Daoy (cell line): ENCODE data around the gene CCDC63. TPM values are rescaled to one million over a fixed set of nuclear protein-coding genes. Genes with fewer than 3 reads are reported as not detected.

Experiments used
- DNase-seq: peaks from one replicate; pipeline ENCODE4 v3.0.0-alpha.2; 2015; ENCODE audit warnings: low read depth
- total RNA-seq: library from RNA; depleted of rRNA; stranded (reverse); fragments of >200 nt; shearing (Covaris generic); gene quantifications from 2 replicates; pipeline ENCODE4 v1.2.3, GENCODE V29; 2014; rRNA removed

Gene CCDC63
- not detected in 2 replicates for total RNA-seq

DNA sequence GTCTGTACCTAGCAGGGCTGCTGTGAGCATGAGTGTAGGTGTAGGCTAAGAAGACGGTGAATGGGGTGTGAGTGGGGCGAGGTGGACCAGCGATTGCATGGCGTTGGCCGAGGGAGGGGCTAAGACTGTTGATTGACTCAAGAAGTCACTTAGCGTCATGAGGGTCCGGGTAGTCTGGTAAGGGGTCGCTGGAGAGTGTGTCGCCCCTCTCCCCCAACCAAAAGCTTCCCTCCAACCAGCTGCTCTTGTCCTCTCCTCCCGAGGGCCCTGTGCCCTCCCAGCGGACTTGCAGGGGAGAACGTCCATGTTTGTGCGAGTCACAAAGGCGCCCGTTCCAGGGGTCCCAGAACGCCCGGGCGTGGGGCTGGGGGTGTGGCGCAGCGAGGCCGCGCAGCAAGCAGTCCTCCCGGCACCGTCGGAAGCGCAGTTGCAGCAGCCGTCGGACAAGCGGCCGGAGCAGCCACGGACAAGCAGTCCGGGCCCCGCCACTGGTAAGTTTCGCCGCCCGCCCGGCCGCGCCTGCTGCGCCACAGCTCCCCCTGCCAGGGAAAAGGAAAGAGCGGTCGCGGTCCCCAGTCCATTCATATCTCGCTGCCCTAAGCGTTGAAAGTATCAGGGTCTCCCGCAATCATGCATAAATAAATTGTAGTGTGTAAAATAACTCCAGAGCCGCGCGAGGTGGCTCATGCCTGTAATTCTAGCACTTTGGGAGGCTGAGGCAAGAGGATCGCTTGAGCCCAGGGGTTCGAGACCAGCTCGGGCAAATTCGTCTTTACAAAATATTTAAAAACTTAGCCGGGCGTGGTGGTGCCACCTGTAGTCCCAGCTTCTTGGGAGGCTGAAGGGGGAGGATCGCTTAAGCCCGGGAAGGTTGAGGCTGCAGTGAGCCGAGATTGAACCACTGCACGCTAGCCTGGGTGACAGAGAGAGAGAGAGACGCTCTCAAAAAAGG is at the start of gene CCDC63:
Gene CCDC63 (plus strand): TSS at position 373 of the 952 bp plus-strand sequence. CDS start 5,968 bp downstream, outside the sequence.
- DNase-seq, result peak; percentile 59

DNA sequence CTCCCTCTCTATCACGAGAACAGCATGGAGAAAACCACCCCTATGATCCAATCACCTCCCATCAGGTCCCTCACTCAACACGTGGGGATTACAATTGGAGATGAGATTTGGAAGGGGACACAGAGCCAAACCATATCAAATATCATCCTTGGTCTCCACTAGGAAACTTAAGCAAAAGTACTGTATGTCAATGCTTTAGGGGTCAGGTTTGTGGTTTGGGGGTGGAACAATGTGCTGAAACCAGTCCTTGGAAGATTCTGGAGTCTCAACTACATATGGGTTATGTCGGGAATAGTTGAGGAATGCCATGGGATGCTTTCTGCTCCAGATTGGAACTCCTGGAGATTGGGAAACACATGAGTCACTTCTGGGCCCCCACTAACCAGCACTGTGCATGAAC is 48.3 kb upstream of the CCDC63 start:
- no peak for DNase-seq

DNA sequence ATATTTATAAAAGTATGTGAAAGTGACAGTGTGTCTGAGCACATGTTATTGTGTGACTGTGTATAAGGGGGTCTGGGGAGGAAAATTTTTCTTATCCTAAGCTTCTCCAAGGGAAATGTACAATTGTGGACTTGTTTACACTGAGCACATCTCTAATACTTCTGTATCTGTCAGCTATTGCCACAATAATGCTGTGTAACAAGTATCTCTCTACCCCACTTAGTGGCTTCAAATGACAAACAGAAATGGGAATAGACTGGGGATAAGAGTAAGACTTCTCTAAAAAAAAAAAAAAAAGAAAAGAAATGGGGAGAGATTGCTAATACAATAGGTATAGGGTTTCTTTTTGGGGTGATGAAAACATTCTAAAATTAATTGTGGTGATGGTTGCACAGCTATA is 44.3 kb upstream of the CCDC63 start:
- DNase-seq, result no peak

DNA sequence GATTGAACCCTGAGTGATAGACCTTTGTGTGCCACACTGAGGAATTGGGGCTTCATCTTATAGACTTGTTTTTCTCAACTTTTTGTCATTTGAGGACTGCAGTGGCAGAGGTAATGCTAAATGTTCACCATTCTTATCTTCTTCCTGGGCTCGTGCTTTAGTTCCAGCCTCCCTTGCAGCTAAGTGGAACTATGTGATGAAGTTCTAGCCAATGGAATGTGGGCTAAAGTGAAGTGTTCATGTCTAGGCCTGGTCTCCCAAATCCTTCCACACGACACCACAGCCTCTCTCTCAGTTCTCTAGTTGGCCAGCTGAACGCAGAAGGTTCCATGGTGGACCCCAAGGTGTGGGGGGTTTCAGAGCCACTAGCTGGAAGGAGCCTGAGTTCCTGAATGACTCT is 42.4 kb upstream of the CCDC63 start:
- DNase-seq, result no peak

DNA sequence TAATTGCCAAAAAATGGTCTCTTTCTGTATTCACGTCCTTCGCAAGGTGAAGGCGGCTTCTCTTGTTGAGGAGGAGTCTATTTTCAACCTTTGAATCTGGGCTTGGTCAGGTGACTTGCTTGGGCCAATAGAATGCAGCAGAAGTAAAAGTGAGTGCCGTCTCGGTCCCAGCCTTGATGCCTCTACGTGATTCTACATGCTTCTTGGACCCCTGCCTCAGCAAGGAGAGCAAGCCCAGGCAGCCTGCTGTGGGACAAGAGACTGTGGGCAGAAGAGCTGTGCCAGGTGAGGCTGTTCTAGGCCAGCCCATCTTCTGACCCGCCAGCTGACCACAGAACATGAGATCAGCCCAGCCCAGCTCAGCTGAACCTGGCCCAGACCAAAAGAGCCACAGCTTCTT is 39.1 kb upstream of the CCDC63 start:
- DNase-seq, result no peak

DNA sequence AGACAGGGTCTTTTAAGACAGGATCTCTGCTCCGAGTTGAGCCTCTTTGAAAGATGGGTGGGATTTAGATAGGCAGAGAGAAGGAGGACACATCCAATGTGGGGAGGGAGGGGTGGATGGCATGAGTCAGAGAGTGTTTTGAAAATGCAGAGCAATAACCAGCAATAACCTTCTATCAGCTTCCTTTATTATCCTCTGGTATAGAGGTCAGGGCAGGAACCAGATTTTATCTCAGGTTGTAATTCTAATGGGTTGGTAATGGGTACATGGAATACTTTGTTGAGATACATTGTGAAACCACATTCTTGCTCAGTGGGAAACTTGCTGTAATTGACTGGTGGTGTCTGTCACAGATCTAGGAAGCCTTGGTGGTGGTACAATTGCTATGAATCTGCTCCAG is 37.6 kb upstream of the CCDC63 start:
- DNase-seq, result no peak

DNA sequence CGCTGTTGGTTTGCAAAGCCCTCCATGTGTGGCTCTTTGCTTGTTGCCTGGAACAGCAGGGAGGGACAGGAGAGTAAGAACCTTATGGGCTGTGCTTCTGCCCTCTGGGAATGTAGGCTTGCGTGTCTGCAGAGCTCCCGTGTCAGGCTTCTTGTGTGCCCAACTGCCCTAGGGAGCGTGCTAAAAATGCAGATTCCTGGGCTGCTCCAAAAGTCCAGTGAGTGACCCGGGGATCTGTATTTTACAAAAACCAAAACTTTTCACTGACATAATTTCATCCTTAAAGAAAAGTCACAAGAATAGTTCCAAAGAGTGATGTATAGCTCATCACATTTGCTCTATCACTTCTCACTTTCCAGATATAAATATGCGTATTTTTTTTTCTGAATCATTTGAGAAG is 34.8 kb upstream of the CCDC63 start:
- DNase-seq, result no peak

DNA sequence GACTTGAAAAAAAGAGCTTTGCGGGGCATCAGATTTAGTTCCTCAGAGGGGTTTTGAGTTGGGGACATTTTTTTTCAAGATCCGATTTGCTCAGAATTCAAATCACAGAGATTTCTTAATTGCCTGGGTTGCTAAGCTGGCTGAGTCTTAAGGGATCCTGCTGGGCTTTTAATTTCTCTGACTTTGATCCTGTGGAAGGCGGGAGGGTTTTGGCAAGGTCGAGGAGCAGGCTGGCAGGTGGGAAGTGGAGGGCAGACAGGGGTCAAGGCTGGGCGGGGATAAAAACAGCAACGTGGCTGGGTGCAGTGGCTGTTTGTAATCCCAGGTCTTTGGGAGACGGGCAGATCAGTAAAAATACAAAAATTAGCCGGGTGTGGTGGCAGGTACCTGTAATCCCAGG is 33.5 kb upstream of the CCDC63 start:
- no peak for DNase-seq

DNA sequence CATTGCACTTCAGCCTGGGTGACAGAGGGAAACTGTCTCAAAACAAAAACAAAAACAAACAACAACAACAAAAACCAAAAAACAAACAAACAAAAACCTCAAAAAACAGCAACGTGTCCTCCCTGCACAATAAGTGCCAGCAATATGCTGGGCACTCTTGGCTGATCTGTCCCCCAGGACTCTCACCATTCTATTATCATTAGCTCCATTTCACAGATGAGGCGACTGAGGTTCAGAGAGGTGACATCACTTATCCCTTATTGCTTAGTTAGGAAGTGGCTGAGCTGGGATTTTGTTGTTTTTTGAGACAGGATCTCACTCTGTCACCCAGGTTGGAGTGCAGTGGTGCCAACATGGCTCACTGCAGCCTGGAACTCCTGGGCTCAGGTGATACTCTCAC is 33.0 kb upstream of the CCDC63 start:
- DNase-seq, result no peak

DNA sequence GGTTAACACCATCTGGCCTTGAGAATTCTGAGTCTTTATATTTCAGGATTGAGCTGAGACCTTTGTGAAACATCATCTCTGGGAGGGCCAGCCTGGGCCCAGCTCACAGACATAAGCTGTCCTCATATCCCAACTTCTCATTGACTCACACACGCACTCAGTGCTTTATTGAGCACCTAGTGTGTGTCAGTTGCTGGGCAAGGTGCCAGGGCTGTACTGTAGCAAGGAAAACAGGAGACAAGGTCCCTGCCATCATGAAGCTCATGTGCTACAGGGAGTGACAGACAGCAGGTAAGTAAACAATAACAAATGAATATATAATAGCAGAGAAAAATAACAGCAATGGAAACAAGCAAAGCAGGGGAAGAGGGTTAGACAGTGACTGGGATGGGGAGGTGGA is 30.5 kb upstream of the CCDC63 start:
- DNase-seq, result no peak

DNA sequence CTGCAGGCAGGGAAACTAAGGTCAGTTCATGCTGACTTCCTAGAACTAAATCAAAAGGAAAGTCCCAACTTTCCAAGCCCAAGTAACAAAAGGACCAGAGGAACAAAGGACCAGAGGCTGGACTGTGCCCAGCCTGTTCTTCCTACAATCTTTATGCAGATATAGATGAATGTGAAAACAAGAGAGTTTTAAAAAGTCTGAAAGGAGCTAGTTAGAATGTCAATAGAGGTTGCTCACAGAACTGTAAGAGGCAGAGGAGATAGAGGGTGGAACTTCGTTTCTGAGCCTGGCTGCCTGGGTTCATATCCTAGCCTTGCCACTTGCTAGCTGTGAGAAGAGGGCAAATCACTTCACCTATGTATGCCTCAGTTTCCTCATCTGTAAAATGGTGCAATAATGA is 30.0 kb upstream of the CCDC63 start:
- no peak for DNase-seq

DNA sequence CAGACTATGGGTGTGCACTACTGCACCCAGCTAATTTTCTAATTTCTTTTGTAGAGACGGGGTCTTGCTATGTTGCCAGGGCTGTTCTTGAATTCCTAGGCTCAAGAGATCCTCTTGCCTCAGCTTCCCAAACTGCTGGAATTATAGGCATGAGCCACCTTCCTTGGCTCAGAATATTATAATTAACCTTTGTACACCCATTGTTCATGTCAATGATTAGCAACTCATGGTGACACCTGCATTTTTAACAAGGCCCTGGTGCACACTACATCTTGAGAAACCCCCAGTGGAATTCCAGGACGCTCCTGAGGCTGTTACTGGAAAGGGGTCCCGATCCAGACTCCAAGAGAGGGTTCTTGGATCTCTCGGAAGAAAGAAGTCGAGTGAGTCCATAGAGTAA is 28.3 kb upstream of the CCDC63 start:
- DNase-seq, result no peak

DNA sequence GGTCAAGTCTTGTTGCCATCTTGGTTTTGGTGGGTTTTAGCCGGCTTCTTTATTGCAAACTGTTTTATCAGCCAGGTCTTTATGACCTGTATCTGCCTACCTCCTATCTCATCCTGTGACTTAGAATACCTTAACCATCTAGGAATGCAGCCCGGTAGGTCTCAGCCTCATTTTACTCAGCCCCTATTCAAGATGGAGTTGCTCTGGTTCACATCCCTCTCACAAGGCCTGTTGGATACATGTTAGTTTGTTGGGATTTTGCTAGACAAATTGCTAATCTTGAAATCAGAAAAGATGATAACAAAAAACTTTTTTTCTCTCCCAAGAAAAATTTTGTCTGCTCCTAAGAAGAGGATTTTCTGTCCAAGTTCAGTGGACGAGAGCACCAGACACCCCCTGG is 27.6 kb upstream of the CCDC63 start:
- DNase-seq, result no peak

DNA sequence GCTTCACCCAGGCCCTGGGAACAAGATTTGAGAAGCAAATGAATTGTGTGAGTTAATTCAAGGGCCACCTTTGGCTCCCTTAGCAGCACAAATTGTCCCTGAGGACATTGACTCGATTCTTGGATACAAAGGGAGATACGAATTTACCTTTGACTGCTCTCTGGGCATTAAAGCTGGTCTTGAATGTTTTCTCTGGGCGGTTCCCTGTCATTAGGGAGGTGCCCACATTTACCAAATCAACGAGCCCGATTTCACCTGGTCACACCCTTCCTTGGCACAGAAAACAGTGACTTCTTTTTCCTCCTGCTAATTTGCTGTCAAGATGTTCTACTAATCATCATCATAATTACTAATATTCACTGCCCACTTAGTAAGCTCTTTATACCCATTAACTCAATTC is 27.1 kb upstream of the CCDC63 start:
- DNase-seq, result no peak

DNA sequence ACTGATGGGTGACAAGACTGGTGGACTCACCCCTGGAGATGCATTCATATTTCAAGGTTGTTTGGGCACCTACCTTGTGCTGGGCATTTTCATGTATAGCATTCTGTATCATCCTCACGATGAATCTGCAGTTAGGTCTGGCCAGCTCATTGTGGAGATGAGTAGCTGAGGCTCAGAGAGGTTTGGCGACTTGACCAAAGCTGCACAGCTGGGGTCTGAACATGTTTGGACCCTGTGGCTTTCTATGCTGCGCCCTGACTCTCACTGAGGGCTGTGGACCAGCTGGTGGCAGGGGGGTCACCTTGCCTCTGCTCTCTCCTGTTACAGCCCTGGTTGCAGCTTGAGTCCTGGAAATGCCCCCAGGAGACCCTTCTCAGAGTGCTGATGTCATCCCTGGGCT is 24.9 kb upstream of the CCDC63 start:
- DNase-seq, result no peak

DNA sequence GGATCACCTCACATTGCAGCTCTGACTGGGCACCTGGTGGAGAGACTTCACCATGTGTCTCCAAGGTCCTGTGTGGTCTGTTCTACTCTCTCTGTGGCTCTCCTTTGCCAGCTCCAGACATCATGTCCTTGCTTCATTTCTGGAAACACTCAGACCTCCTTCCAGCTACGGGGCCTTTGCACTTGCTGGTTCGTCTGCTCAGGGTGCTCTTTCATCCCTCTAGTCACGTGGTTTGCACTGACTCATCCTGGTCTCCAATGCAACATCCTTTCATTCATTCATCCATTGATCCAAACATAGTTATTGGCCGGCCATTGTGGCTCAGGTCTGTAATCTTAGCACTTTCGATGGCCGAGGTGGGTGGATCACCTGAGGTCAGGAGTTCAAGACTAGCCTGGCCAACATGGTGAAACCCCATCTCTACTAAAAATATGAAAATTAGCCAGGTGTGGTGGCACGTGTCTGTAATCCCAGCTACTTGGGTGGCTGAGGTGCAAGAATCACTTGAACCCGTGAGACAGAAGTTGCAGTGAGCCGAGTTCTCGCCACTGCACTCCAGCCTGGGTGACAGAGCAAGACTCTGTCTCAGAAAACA is 23.9 kb upstream of the CCDC63 start:
- DNase-seq, result no peak

DNA sequence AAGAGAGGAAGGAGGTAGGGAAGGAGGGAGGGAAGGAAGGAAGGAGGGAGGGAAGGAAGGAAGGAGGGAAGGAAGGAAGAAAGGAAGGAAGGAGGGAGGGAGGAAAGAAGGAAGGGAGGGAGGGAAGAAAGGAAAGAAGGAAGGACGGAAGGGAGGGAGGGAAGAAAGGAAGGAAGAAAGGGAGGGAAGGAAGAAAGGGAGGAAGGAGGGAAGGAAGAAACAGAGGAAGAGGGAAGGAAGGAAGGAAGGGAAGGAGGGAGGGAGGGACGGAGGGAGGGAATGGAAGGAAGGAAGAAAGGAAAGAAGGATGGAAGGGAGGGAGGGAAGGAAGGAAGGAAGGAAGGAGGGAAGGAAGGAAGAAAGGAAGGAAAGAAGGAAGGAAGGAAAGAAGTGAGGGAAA is 22.4 kb upstream of the CCDC63 start:
- DNase-seq, result no peak

DNA sequence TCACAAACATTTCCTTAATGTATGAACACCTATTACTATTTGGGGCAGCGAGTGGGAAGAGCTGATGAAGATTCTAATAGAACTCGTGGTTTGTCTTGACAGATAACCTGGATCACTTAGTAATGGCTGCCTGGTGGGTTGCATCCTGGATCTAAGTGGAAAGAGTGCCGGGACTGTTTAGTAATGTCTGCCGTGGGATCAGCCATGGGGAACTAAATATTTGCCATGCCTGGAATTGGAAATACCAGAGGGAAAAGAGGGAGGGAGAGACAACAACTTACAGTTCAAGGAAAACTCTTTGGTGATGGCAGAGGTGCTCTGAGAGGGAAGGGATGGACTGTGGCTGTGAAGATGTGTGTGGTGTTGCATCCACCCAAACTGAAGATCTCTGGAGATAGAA is 21.3 kb upstream of the CCDC63 start:
- DNase-seq, result no peak

DNA sequence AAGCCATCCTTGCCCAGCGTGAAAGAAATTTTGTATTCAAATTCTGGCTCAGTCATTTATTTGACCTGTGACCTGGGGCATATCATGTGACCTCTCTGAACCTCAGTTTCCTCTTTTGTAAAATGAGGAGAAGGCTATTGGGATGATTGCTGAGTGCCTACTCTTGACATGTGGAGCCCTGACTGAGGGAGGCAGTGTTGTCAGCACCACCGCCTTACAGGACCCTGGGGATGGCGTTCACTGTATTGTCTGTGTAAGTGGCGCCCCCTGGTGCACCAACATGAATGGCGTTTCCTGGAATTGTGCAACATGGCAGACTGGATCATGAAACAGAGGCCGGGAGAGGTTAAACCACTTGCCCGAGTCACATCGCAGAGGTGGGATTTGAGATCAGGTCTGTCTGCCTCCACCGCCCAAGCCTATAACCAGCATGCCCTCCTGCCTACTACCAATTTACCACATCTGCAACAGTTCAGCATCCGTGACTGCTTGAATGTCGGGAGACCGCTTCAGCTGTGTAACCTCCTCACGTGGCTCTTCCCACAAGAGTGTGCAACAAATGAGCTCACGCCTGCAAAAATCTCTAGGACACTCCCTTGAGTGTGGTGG is 20.1 kb upstream of the CCDC63 start:
- peak; percentile 89 for DNase-seq

DNA sequence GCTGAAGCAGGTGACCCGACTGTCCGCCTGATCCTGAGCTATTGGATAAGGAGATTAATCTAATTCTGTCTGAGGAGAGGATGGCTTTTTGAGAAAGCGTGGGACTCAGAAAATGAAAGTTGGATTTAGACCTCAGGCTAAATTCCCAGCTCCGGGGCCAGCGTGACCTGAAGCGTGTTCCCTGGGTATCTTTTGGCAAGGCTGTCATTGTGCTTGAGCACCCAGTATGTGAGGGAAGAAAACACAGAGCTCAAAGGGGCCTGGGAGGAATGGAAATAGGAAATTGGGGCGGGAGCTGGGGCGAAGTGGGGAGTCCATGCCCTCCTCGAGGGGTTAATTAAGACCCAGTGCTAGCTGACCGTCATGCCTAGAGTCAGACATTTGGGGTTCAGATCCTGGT is 17.5 kb upstream of the CCDC63 start:
- DNase-seq, result no peak

DNA sequence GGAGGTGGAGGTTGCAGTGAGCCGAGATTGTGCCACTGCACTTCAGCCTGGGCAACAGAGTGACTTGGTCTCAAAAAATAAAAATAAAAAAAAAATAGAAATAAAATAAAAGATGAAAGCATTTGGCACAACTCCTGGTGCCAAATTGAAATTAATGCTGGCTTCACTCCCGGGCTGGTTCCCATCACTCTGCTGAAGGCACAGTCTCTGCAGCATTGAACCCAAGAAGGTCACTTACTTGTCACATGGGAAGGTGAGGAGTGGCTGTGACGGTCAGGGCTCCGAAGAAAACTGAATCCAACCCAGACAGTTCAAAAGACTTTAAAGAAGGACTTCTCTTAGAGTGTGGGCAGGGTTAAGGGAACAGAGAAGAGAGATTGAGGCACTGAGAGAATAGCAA is 10.5 kb upstream of the CCDC63 start:
- no peak for DNase-seq

DNA sequence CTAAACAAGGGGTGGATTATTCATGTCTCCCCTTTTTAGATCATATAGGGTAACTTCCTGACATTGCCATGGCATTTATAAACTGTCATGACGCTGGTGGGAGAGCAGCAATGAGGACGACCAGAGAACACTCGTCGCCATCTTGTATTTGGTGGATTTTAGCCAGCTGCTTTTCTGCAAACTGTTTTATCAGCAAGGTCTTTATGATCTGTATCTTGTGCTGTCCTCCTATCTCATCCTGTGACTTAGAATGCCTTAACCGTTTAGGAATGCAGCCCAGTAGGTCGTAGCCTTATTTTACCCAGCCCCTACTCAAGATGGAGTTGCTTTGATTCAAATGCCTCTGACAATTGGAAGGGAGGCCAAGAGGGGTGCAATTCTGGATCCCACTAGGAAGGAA is 5.8 kb upstream of the CCDC63 start:
- no peak for DNase-seq

DNA sequence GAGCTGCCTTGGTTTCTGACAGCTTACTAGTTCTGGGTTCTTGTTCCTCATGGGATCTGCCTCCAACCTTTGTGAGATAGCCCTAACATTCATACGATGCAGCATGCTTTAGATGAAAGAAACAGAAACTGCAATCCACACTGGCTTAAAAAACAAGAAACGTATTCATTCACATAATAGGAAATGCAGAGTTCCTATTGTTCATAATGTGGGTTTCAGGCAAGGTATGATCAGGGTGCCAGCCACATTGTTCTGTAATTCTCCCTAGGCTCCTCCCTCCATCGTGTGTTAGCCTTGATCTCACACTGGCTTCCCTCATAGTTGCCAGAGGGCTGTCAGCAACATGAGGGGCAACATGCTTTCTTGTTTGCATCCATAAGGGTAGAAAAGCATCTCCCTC is 2.7 kb upstream of the CCDC63 start:
- no peak for DNase-seq
